Neutrophil (primary cell): Measurements from ENCODE around the gene MAPK8IP1.

Experiments used
- H3K27ac ChIP-seq: fragments of 200-600 bp; sonication (generic); 2 replicates; pipeline ENCODE4 v1.5.1; 2016; ENCODE audit warnings: mild to moderate bottlenecking, moderate library complexity
- H3K27me3 ChIP-seq: fragments of 200-600 bp; sonication (generic); 2 replicates; pipeline ENCODE4 v1.6.0; 2016; ENCODE audit warnings: mild to moderate bottlenecking
- H3K36me3 ChIP-seq: fragments of 200-600 bp; sonication (generic); 2 replicates; pipeline ENCODE4 v1.5.1; 2017
- H3K4me1 ChIP-seq, 2 experiments: fragments of 200-600 bp in 1 of 2; sonication (generic) in 1 of 2; 1 replicate in 1 of 2; 2 replicates in 1 of 2; pipeline versions ENCODE4 v1.5.1 to v1.6.1; 2013 to 2016; ENCODE audit warnings: low read depth in 1 of 2, low read length in 1 of 2, mild to moderate bottlenecking in 1 of 2, moderate library complexity in 1 of 2; ENCODE audit not compliant: control insufficient read depth in 1 of 2, insufficient read depth in 1 of 2
- H3K4me3 ChIP-seq, 2 experiments: fragments of 200-600 bp in 1 of 2; sonication (generic) in 1 of 2; 1 replicate in 1 of 2; 2 replicates in 1 of 2; pipeline ENCODE4 v1.5.1; 2013 to 2016; ENCODE audit warnings: low read depth in 1 of 2, low read length in 1 of 2, mild to moderate bottlenecking in 1 of 2, moderate library complexity in 1 of 2
- H3K9me3 ChIP-seq: fragments of 200-600 bp; sonication (generic); 2 replicates; pipeline ENCODE4 v1.5.1; 2016
- CTCF ChIP-seq: fragments of 200-600 bp; sonication (generic); IDR thresholded peaks from 2 replicates; pipeline ENCODE4 v1.5.1; 2016; ENCODE audit warnings: antibody characterized with exemption

Gene MAPK8IP1

GRCh38 chr11:45935349-45936064, 50.1 kb downstream of the MAPK8IP1 start:
- H3K27ac ChIP-seq: no peak overlapping the region
- peaks cover 91% of the 10 kb centered on the region for H3K36me3 ChIP-seq
- no peak overlapping the region for H3K4me3 ChIP-seq

GRCh38 chr11:45936511-45937054, 51.1 kb downstream of the MAPK8IP1 start:
- Histone ChIP-seq H3K9me3 (no peaks in the 10 kb centered on the region), H3K4me1 (peaks cover 6 to 13% of the 10 kb centered on the region in 2 experiments)

More at GRCh38 chr11:45935349-45936064, 50.1 kb downstream of the MAPK8IP1 start:
- Histone ChIP-seq H3K4me1 (peaks cover 15 to 24% of the 10 kb centered on the region in 2 experiments), H3K27me3 (no peaks in the 10 kb centered on the region), H3K9me3 (no peaks in the 10 kb centered on the region)
- no peak for TF ChIP-seq CTCF

GRCh38 chr11:45937916-45938315, 52.5 kb downstream of the MAPK8IP1 start:
- Histone ChIP-seq H3K4me1 (peaks cover 0 to 7% of the 10 kb centered on the region in 2 experiments), H3K27me3 (no peaks in the 10 kb centered on the region), H3K36me3 (peaks cover 91% of the 10 kb centered on the region), H3K27ac (no peak overlapping the region), H3K4me3 (no peak overlapping the region), H3K9me3 (no peaks in the 10 kb centered on the region)
- no peak for TF ChIP-seq CTCF

More at GRCh38 chr11:45936511-45937054, 51.1 kb downstream of the MAPK8IP1 start:
- Histone ChIP-seq H3K27me3 (no peaks in the 10 kb centered on the region), H3K4me3 (no peak overlapping the region), H3K27ac (no peak overlapping the region), H3K36me3 (peaks cover 91% of the 10 kb centered on the region)
- no peak for TF ChIP-seq CTCF

GRCh38 chr11:45939836-45940235, 54.4 kb downstream of the MAPK8IP1 start:
- H3K27me3 ChIP-seq: no peaks in the 10 kb centered on the region
- TF ChIP-seq CTCF: no peak
- H3K9me3 ChIP-seq: no peaks in the 10 kb centered on the region
- peaks cover 90% of the 10 kb centered on the region for H3K36me3 ChIP-seq
- no peaks in the 10 kb centered on the region for H3K4me1 ChIP-seq
- H3K4me3 ChIP-seq: no peak overlapping the region
- H3K27ac ChIP-seq: no peak overlapping the region

- H3K4me3 ChIP-seq: no peak overlapping the region
- no peak for TF ChIP-seq CTCF
- no peaks in the 10 kb centered on the region for H3K9me3 ChIP-seq
- H3K27ac ChIP-seq: no peak overlapping the region
- H3K27me3 ChIP-seq: no peaks in the 10 kb centered on the region
- H3K4me1 ChIP-seq: no peaks in the 10 kb centered on the region
- H3K36me3 ChIP-seq: peaks cover 90% of the 10 kb centered on the region
These were observed 55.8 kb downstream of the MAPK8IP1 start for GRCh38 chr11:45941285-45941684.
